IMR-90 (cell line): ENCODE data around the gene YPEL1.

Source experiments
- BHLHE40 ChIP-seq: fragments of 150-350 bp; IDR thresholded peaks from 2 replicates; pipeline ENCODE4 v1.6.1; 2016; ENCODE audit warnings: mild to moderate bottlenecking, low read depth, low read length
- RCOR1 ChIP-seq: IDR thresholded peaks from 2 replicates; pipeline ENCODE4 v1.6.1; 2012; ENCODE audit warnings: mild to moderate bottlenecking, low read length, improper control_type of control experiment; ENCODE audit not compliant: insufficient replicate concordance
- TF ChIP-seq, protein P1 (sequence below): conservative IDR thresholded peaks from 2 replicates; pipeline ENCODE4 v1.5.1; 2012; ENCODE audit warnings: mild to moderate bottlenecking, low read depth, low read length, improper control_type of control experiment

DNA sequence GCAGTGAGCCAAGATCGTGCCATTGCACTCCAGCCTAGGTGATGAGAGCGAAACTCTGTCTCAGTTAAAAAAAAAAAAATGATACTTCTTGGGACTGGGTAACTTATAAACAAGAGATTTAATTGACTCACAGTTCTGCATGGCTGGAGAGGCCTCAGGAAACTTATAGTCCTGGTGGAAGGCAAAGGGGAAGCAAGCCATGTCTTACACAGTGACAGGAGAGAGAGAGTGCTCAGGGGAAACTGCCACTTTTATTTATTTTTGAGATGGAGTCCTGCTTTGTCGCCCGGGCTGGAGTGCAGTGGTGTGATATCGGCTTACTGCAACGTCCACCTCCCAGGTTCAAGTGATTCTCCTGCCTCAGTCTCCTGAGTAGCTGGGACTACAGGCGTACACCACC, 85.3 kb downstream of the YPEL1 start:
- TF ChIP-seq RCOR1 (no peak), BHLHE40 (no peak)
- TF ChIP-seq, protein P1, sequence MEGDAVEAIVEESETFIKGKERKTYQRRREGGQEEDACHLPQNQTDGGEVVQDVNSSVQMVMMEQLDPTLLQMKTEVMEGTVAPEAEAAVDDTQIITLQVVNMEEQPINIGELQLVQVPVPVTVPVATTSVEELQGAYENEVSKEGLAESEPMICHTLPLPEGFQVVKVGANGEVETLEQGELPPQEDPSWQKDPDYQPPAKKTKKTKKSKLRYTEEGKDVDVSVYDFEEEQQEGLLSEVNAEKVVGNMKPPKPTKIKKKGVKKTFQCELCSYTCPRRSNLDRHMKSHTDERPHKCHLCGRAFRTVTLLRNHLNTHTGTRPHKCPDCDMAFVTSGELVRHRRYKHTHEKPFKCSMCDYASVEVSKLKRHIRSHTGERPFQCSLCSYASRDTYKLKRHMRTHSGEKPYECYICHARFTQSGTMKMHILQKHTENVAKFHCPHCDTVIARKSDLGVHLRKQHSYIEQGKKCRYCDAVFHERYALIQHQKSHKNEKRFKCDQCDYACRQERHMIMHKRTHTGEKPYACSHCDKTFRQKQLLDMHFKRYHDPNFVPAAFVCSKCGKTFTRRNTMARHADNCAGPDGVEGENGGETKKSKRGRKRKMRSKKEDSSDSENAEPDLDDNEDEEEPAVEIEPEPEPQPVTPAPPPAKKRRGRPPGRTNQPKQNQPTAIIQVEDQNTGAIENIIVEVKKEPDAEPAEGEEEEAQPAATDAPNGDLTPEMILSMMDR = no peak
